Measurements from ENCODE around the gene SDHC. TPM values are rescaled to one million over a fixed set of nuclear protein-coding genes. Genes with fewer than 3 reads are reported as not detected.

Gene SDHC
- total and polyA plus RNA-seq, 2 of the 8 experiments (the other 6 are each of a cell fraction or from before 2014, with no cell fraction given) = 224 to 305 TPM

- H3K79me2 ChIP-seq (ENCODE audit: control insufficient read depth in 1 of 2, insufficient read depth in 2 of 2, low read length in 2 of 2) = 0 out of 4 replicates have a peak, but pooled peaks cover 0 to 2% of the 10 kb centered on the region in 2 experiments
- TF ChIP-seq NANOG (IDR thresholded peaks at IDR 0.05; ENCODE audit: insufficient read depth, low read depth, low read length, poor library complexity, severe bottlenecking) (no peak), RAD21 (IDR thresholded peaks at IDR 0.05 in 1 of 2, conservative IDR thresholded peaks at IDR 0.05 in 1 of 2; ENCODE audit: low read depth in 2 of 2, low read length in 2 of 2) (no peak)
Measured at GRCh38 chr1:161357073-161357472, 42.9 kb downstream of the SDHC start.

More at GRCh38 chr1:161357073-161357472, 42.9 kb downstream of the SDHC start:
- no peak overlapping the region for H3K18ac ChIP-seq (ENCODE audit: extremely low read depth, low read length)
- no peak overlapping the region for H3K27ac ChIP-seq (ENCODE audit: low read depth, low read length)
- H2BK12ac ChIP-seq (ENCODE audit: low read depth, low read length) = no peak overlapping the region
- H2BK5ac ChIP-seq (ENCODE audit: low read depth, low read length) = no peak overlapping the region
- 95% methylated on average over 8 of the region's 8 CpGs; no CpG with 5 or more reads in 1 of the 2 experiments for WGBS, 2 experiments (ENCODE audit: extremely low coverage in 1 of 2, insufficient coverage in 1 of 2, insufficient read length in 1 of 2, insufficient replicate concordance in 2 of 2, low coverage in 1 of 2, low lambda C conversion rate in 2 of 2, missing lambda C conversion rate in 1 of 2)
- no peaks in the 10 kb centered on the region for H4K20me1 ChIP-seq (replicated peaks in 1 of 2; ENCODE audit: control insufficient read depth in 1 of 2, insufficient read depth in 2 of 2, low read length in 2 of 2)
- no peak overlapping the region for H2AK5ac ChIP-seq (ENCODE audit: low read depth, low read length)
- H3K14ac ChIP-seq (ENCODE audit: insufficient read length) = no peak overlapping the region
- no peak overlapping the region for H4K5ac ChIP-seq (ENCODE audit: insufficient read length, low read depth, low read length)
- H3K9me3 ChIP-seq (ENCODE audit: insufficient read depth in 2 of 2, low read depth in 1 of 2, low read length in 1 of 2) = no peaks in the 10 kb centered on the region
- H3K56ac ChIP-seq (replicated peaks; ENCODE audit: insufficient read length, low read depth, low read length) = no peak overlapping the region
- H3K23me2 ChIP-seq (ENCODE audit: low read depth, low read length) = no peaks in the 10 kb centered on the region
- H3K23ac ChIP-seq (ENCODE audit: insufficient read length) = no peak overlapping the region
- H2BK15ac ChIP-seq (ENCODE audit: low read length) = no peak overlapping the region
- no peak overlapping the region for H3K4me3 ChIP-seq (ENCODE audit: extremely low read depth in 1 of 4, insufficient read depth in 2 of 4, low read depth in 3 of 4, low read length in 4 of 4)
- FAIRE-seq = no peak
- H3K4me2 ChIP-seq (ENCODE audit: insufficient read depth in 1 of 2, low read depth in 2 of 2, low read length in 2 of 2) = no peak overlapping the region
- ChIA-PET POLR2A (ENCODE audit: partially characterized antibody) (interaction anchor here (0.8 to 1.1 kb wide), 2 partner anchors 15 to 42 kb away, joined by 3 to 4 read pairs; no protein-coding TSS in a partner anchor), CTCF (ENCODE audit: partially characterized antibody) (interaction anchor here (1.1 to 2.2 kb wide), 4 partner anchors 8 to 146 kb away, joined by 3 to 10 read pairs (median 4); no protein-coding TSS in a partner anchor)
- no peak overlapping the region for H3K9ac ChIP-seq (replicated peaks in 1 of 4; ENCODE audit: extremely low read depth in 1 of 4, low read depth in 3 of 4, low read length in 3 of 4)
- H3K79me1 ChIP-seq (ENCODE audit: low read depth, low read length) = no peaks in the 10 kb centered on the region
- no peak for DNase-seq (ENCODE audit: low read depth in 1 of 2, low spot score in 2 of 2)
- no peaks in the 10 kb centered on the region; a peak in 2 of 8 replicates for H3K36me3 ChIP-seq (ENCODE audit: control insufficient read depth in 2 of 4, insufficient read depth in 4 of 4, low read length in 3 of 4)
- no peak overlapping the region for H3K4ac ChIP-seq (replicated peaks; ENCODE audit: insufficient read length, low read depth, low read length)
- no peaks in the 10 kb centered on the region for H3K27me3 ChIP-seq (replicated peaks in 1 of 4; ENCODE audit: control insufficient read depth in 3 of 4, extremely low read depth in 1 of 4, insufficient read depth in 3 of 4, low read length in 3 of 4)
- H2BK20ac ChIP-seq (ENCODE audit: low read length) = no peak overlapping the region
- H4K8ac ChIP-seq (ENCODE audit: extremely low read depth, insufficient read depth, low read length) = no peak overlapping the region
- no peak overlapping the region for H4K91ac ChIP-seq (replicated peaks; ENCODE audit: insufficient read length, low read length)
- no peak overlapping the region for H2BK120ac ChIP-seq (replicated peaks; ENCODE audit: low read depth, low read length)
- no peak overlapping the region for H2AFZ ChIP-seq (ENCODE audit: low read length)
- no peaks in the 10 kb centered on the region for H3K4me1 ChIP-seq (replicated peaks in 1 of 4; ENCODE audit: control insufficient read depth in 3 of 4, insufficient read depth in 4 of 4, low read length in 3 of 4)

All from H1 (cell line).